ENCODE data around the gene CALR3.
A peak's percentile ranks its signal among the peaks of the same experiment; 100 is the strongest.
"Not testable (repeated sequence)": the region's sequence is repeated elsewhere in the genome, so short reads cannot be mapped to it uniquely, and the experiment has no call there.

CALR3 gene

DNA sequence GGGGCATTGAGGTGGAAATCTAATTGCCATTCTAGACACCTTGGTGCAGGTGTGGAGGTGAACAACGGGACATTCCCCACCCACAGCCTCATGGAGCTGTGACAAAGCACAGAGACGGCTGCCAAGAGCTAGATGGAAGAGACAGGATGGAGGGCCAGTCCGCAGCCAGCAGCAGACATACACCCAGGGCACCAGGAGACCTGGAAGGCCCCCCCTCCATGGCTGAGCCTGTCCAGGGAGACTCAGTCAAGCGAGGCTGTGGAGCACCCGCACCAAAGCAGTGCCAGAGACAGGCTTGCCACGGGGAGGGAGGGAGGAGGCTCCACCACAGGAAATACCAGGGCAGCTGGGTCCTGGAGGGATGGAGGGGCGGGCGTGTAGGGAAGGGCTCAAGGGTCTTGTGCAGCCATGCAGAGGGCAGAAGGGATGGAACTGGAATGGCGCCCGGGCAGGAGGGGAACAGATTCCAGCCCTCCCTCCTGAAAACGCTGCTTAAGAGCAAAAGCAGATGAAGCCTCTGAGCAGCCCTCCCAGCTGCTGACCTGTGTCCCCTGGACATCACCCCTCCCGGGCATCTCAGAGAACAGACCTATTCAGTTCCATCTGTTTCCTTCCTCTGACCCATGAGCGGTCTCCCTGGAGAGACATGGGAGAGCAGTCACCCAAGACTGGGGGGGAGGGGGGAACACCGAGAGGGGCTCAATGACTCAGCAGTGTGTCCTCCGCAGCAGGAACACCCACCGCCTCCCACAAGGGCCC is 38.6 kb downstream of the CALR3 start:
- DNase-seq = peak; percentile 65

DNA sequence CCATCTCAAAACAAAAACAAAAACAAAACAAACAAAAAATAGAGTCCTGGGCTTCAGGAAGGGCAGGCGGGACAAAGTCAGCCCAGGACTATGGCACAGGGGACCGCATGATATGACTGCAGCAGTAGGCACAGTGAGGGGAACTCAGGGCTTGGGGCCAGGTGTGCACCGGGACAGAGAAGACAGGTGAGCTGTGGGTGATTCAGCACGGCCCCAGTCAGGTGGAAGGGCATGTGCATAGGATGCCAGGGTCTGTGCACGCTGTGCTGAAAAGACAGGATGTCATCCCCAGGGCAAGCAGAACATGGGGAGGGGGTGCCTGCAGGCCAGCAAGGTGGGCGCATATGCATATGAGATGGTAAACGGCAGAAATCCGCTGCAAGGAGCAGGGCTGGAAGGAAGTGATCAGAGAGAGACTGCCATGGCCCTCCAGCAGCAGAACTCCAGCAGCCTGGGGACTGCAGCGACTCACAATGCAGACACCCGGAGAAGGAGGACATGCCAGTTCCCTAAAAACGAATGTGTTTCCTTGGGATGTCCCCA is 39.2 kb downstream of the CALR3 start:
- no peak for DNase-seq

DNA sequence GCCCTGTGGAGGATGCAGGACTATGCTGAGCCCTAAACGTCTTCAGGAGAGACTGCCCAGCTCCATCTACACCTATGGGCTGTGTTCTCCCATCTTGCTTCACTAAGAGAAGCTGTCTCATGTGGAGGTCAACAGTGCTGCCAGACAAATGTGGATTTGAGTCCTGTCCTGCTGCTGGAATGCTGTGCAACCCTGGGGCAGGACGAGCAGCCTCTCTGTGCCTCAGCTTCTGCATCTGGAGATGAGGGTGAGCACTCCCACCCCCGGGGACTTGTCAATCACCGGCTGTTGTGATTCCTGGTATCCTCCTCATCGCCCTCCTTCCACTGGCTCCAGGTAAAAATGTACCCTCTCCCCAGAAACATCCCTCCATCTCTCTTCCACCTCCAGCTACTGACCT is 40.5 kb downstream of the CALR3 start:
- no peak for DNase-seq

DNA sequence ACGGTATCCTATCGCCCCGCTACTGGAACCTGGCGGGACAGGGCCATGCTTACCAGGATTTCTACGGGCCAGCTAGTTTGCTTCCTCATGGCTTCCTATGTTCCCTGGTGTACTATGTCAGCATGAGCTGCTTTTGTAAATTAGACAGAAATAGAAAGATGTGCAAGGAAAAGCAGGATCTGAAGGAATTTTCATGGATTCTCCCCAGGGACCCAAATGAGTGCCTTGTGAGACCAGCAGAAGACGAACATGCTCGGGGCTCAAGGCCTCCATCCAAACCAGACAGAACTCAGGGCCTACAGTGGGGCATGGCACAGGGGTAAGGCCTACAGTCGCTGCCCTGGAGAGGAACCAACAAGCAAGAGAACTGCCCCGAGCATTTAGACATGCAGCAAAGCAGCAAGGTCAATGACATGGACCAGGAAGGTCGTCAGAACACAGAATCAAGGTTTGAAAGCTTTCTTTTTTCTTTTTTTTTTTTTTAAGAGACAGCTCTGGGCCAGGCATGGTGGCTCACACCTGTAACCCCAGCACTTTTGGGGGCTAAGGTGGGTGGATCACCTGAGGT is 41.5 kb downstream of the CALR3 start:
- DNase-seq = peak; percentile 50

DNA sequence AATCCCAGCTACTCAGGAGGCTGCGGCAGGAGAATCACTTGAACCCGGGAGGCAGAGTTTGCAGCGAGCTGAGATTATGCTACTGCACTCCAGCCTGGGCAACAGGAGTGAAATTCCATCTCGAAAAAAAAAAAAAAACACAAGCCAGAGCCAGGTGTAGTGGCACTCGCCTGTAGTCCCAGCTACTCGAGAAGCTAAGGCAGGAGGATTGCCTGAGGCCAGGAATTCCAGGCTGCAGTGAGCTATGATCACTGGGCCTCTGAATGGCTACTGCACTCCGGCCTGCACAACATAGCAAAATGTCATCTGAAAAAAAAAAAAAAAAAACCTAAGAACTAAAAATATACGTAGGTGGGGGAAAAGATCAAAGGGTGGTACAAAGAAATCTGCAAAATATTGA is 43.6 kb downstream of the CALR3 start:
- DNase-seq = no peak

DNA sequence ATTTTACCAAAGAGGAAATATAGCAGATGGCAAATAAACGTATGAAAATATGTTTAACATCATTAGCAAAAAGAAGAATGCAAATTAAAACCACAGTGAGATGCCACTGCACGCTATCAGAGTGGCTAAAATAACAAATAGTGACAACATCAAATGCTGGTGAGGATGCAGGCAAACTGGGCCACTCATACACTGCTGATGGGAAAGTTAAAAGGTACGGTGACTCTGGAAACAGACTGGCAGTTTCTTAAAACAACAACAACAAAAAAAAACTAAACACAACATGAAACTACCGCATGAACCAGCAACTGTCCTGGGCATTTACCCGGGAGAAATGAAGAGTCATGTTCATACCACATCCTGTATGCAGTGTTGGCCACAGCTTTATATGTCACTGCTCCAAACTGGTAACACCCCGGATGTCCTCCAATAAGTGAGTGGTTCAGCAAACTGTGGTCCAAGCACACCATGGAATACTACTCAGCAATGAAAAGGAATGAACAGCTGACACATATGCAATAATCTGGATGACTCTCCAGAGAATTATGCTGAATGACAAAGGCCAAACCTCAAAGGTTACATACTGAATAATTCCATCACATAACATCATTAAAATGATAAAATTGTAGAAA is 46.5 kb downstream of the CALR3 start:
- peak; percentile 44 for DNase-seq

DNA sequence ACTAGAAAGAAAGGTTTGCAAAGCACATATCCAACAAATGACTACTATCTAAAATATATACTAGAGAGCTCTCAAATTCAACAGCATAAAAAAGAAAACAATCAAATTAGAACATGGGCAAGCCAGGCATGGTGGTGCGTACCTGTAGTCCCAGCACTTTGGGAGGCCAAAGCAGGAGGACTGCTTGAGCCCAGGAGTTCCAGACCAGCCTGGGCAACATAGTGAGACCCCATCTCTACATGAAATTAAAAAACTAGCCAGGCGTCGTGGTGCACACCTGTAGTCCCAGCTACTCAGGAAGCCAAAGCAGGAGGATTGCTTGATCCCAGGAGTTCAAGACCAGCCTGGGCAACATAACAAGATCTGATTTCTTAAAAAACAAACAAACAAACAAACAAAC is 47.1 kb downstream of the CALR3 start:
- not testable (repeated sequence) for DNase-seq

DNA sequence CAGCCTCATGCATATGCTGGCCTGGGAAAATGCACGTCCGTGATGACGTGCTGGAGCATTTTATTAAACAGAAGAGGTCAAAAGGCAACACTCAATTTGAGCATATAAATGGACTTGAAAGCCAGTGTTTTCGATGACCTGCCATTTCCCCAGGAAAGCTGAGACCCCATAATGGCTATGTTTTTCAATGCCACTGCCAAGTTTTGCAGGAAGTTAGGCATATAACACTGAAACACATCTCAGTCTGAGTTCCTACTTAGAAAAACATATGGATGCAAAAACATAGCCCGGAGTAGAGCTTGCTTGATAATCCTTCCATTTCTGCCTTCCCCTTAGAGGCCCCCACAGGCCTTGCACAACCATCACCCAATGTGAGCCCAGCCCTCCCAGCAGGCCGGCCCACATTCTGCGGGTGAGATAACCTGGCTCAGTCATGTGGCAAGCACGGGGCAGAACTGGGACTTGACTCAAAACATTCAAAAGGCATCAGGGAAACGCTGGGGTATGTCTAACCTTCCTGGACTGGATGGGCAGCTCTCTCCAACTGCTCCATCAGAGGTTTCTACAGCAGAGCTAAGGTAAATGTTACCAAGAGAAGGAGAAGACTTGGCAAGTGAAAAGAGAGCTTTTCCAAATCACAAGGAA is 49.1 kb downstream of the CALR3 start:
- DNase-seq = peak; percentile 75

DNA sequence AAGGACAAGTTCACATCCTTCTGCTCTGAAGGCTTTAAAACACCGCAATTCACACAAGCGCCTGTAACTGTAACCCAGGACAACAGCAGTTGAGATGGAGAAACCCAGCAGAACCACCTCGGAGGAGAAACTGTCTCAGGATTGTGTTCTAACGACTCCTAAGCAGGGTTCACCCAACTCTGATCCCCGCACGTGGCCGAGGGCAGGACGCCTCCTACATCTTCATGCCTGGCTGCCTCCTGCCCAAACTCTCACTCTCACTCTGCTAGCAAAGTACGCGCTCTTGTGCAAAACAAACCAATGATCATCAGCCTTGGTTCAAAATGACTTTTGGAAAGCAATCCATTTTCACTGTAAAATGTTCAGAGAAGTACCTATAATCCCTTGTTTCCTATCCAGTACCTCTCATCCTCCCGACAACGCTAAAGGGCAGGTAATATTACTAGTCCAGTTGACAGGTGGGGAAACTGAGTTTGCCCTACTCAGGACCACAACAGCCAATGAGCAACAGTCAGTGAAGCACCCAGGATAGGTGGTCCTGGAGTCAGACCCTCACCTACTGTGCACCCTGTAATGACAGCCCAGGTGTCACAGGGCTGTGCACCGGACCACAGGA is 49.8 kb downstream of the CALR3 start:
- DNase-seq = no peak

DNA sequence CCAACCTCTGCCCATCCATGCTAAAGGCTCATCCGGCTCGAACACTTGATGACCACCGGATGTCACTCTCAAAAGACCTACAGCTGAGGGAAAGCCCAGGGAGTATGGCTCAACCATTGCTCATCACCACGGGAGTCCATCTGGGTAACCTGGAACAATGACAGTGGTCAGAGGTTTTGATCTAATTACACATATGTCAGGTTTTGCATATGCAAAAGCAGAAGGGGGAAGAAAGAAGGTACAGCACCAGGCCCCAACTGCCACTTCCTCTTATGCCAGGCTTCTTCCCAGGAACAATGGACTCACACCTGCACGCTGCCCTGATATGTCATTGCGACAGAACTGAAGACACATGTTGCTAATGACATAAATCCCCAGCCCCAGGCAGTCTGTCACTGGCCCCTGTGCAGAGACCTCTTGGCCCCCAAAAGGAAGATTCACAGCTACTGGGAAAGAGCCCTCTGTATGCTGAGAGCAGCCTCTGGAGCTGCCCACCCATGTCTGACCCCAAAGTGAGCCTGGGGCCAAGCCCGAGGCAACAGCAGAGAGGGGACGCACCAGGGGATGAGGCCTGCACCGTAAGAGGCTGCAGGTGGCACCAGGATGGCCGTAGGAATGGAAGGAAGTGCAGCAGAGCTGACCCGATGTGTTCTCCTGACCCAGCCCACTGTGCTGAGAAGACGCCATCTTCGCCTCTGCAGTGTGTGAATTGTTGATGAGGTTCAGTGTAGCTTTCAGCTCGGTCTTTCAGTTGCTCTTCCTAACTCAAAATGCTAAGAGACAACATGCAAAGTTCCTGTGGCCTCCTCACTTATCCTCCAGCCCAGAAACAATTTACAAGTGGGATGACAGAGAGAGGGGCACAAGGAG is 50.5 kb downstream of the CALR3 start:
- DNase-seq = peak; percentile 29

DNA sequence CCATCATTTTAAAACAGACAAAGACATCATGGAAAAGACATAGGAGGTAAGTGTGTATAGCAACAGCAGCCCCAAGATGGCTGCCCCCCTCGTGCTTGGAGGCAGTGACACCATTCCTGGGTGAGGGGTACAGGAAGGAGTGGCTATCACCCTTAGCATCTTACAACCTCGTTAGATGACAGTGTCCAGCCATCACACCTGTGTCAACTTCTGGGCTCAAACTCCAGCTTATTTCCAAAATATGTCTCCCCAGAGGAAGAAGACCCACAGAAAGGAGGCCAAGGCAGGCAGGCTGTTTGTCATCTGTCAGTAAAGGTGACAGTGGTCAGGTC is 51.7 kb downstream of the CALR3 start:
- DNase-seq = no peak

DNA sequence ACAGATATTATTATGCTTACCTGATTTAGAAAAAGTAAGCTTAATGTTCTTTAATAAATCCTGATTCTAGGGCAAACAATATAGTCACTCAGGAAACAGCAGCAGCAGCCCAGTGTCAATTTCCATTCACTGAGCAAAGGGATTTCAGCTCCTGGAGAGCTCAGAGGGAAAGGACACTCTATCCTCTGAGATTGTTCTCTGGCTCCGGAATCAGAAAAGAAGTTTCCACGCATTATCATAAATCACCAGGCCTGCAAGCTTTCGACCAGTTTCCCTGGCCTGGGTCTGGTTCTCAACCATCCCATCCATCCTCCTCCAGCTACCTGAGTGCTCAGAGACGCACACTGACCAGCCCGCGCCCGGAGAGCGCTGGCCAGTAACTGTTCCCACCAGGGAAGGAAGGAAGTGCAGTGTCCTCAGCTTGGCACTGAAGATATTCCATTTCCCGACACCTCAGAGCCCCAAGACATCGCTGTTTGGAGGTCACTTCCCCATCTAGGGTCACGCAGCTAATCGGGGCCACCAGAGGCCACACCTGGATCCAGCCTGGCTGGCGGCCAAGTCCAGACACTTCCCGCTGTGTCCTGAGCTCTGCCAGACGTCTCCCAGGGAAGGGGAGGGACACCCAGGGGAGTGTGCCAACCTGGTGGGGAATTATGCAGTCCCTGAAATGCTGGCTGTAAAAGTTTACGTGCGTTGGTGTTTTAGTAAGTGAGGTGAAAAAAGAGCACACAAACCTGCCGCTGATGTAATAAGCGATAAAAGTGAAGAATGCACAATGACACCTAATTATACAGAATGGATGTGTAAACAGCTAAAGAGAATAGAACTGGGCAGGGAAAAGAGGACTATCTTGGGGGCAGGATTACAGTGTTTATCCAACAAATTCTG is 53.3 kb downstream of the CALR3 start:
- no peak for DNase-seq

DNA sequence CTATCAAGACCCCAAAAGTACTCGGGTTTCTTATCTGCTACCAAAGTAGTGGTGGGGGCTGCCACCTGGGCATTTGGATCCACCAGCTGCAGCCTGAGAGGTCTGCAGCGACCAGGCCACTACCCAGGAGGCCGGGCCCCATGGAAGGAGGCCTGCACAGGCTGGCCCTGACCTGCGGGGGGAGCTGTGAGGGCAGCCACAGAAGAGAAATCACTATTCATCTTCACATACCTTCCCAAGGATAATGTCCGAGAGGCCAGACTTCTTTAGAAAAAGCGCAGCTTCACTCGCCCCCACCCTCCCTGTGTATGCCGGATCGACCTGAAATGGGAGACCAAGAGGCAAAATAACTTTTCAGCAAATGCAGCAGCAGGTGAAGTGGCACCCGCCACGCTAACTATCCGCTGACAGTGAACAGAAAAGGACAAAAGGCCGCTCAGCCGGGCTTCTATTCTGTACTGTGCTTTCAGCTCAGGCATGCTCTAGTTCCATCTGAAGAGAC is 54.3 kb downstream of the CALR3 start:
- DNase-seq = no peak

DNA sequence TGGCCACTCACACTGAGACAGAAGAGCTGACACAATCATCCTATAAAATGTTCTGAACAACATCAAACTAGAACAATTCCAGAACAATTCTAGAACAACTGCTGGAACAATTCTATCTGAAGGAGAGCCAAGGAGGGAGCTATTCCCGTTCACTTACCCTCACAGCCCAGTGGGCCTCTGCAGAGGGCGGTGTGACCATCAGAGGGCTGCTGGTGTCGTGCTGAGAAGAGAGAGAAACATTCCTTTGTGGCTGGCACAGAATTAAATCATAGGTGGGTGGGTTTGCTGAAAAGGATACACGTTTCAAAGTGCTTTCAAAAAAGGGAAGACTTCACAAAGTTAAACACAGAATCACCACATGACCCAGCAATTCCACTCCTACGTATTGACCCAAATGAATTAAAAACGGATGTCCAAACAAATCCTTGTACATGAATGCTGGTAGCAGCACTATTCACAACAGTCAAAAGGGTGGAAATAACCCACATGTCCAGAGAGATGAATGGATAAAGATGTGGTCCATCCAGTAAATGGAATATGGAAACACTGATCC is 59.1 kb downstream of the CALR3 start:
- no peak for DNase-seq

DNA sequence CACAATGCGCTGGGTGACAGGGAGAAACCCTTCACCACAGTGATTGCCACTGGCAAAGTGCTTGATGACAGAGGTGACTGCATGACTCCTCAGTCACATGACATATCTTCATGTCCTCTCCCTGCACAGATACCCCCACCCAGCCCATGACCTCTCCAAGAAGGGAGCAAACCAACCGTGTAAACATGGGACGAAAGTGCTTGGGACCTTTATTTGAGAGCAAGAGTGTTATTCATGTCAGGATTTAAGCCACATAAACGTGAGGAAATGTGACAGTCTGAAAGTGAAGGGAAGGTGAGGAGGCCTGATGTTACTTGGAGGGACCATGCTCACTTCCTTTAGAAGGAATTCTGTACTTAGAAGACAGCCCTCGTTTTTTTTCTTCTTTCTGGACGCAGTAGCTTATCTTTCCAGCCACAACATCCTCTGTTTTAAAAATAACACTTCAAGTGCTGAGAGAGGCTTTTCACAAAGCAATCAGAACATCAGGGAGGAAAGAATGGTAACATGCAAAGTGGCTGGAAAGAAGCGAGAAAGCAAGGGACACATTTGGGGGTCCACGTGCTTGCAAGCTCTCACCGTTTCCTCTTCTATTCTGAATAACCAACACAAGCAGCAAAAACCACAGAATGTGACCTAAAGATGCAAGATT is 59.8 kb downstream of the CALR3 start:
- peak; percentile 29 for DNase-seq

DNA sequence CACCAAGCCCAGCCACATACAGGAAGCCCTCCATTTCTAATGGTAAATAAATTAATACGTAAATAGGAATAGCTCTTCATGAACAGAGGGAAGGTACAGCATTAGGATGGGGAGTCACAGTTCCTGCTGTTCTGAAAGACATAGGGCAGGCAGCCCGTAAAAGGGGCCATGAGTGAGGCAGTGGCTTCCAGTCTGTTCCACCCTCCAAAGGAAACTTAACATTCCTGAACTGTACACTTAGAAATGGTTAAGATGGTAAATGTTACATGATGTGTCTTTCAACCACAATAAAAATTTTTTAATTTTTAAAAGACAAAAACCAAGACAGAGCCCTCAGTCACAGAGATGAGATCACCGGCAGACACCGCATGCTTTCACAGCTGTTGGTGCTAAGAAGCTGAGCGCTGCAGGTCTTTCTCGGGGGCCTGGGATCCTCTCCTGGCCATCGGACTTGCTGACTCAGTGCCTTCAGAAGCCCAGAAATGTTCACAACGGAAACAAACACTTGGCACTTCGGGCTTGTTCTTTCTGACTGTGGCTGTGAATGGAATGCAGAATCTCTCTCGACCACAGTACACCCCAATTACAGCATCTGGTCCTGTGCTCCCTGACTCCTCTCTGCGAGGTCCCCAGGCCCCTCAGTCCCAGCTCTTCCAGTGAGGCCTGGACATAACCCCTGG is 60.6 kb downstream of the CALR3 start:
- peak; percentile 98 for DNase-seq

DNA sequence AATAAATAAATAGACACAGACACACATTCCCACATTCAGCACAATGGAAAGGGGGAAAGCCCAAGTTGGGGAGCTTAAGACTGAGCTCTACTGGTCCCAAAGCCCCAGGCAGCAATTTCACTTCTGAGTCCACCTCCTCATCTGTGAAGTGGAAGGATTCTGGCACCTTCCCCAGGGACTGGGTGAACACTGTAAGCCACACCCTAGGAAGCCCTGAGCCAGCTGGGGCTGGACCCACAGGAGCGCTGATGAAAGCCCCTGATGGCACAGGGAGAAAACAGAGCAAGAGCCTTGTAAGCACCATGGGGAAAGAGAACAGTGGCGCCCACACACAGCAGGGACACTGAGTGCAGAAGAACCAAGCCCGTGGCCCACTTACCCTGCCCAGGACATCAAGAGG is 62.0 kb downstream of the CALR3 start:
- no peak for DNase-seq

DNA sequence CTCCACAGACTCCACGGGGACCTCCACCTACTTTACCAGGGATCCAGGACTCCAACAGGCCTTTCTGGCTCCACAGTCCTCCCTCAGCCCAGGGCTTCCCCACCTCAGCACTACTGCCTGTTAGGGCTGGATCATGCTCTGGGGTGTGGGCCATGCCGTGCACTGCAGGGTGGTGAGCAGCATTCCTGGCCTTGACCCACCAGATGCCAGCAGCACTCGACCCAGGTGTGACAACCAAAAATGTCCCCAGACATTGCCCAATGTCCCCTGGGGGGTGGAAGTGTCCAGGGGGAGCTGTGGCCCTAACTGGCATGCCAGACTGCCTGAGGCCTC is 66.2 kb downstream of the CALR3 start:
- DNase-seq = no peak

DNA sequence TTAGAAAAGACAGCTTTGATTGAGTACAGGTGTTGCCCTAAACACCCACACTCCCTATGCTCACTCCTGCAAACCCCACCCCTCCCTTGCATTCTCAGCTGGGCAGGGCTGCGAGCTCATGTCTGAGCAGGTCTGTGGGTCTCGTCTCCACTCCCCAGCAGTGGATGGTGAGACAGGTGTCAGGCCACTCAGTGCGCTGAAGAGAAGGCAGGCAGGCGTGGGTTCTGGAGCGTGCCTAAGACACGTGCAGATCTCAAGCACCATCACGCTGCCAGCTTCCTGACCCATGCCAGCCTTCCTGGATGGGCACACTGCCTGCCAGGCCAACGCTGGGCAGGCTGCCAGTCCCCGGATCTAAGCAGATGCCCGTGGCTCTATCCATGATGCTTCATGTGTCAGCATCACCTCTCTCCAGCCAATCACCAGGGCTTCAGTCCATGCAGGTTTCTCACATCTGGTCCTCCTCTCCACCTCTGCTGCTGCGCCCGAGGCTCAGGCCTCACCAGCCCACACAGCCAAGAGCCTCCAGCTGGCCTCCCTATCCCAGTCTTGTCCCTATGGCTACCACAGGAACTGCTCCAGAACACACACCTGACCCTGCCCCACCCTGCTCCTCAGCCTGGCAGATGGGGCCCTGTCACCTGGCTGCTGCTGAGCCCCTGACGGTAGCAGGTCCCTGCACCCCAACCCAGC is 66.8 kb downstream of the CALR3 start:
- no peak for DNase-seq

All from fibroblast of skin of back (primary cell).